H9 (cell line): ENCODE results near the gene NUTF2. TPM values are rescaled to one million over a fixed set of nuclear protein-coding genes. Genes with fewer than 3 reads are reported as not detected.

Source experiments
- DNase-seq: peaks from one replicate; pipeline ENCODE4 v3.0.0-alpha.2; 2017
- H2AFZ ChIP-seq: one replicate; pipeline ENCODE4 v1.6.1; 2013; ENCODE audit warnings: mild to moderate bottlenecking, low read length, control low read depth, moderate library complexity
- H2AK5ac ChIP-seq: 2 replicates; pipeline ENCODE4 v1.6.1; 2013; ENCODE audit warnings: low read length, control low read depth, mixed read lengths; ENCODE audit not compliant: insufficient read length
- H2BK120ac ChIP-seq: one replicate; pipeline ENCODE4 v1.6.1; 2013; ENCODE audit warnings: low read depth, mild to moderate bottlenecking, low read length, control low read depth, inconsistent platforms; ENCODE audit not compliant: poor library complexity, severe bottlenecking
- H2BK12ac ChIP-seq: 2 replicates; pipeline ENCODE4 v1.6.1; 2013; ENCODE audit warnings: low read length, control low read depth, mixed read lengths, low read depth; ENCODE audit not compliant: insufficient read length
- H2BK15ac ChIP-seq: 2 replicates; pipeline ENCODE4 v1.6.1; 2013; ENCODE audit warnings: low read depth, low read length, control low read depth
- H2BK20ac ChIP-seq: one replicate; pipeline ENCODE4 v1.6.1; 2013; ENCODE audit warnings: low read depth, mild to moderate bottlenecking, low read length, control low read depth, inconsistent platforms; ENCODE audit not compliant: poor library complexity, severe bottlenecking
- H2BK5ac ChIP-seq: 2 replicates; pipeline ENCODE4 v1.6.1; 2013; ENCODE audit warnings: low read length, control low read depth, mixed read lengths; ENCODE audit not compliant: insufficient read length
- H3K14ac ChIP-seq: 2 replicates; pipeline ENCODE4 v1.6.1; 2013; ENCODE audit warnings: low read length, control low read depth; ENCODE audit not compliant: insufficient read depth
- H3K18ac ChIP-seq: 2 replicates; pipeline ENCODE4 v1.6.1; 2013; ENCODE audit warnings: low read depth, mild to moderate bottlenecking, mixed read lengths, low read length, control low read depth; ENCODE audit not compliant: insufficient read length
- H3K23ac ChIP-seq: 2 replicates; pipeline ENCODE4 v1.6.1; 2013; ENCODE audit warnings: low read length, control low read depth, mixed read lengths, low read depth; ENCODE audit not compliant: insufficient read length
- H3K23me2 ChIP-seq: 2 replicates; pipeline ENCODE4 v1.6.1; 2013; ENCODE audit warnings: low read depth, mild to moderate bottlenecking, mixed read lengths, low read length, control low read depth; ENCODE audit not compliant: insufficient read length, poor library complexity, severe bottlenecking
- H3K27ac ChIP-seq: 2 replicates; pipeline ENCODE4 v1.5.1; 2013; ENCODE audit warnings: low read length, control low read depth, mixed read lengths, low read depth; ENCODE audit not compliant: insufficient read length
- H3K27me3 ChIP-seq: 2 replicates; pipeline ENCODE4 v1.6.1; 2013; ENCODE audit warnings: low read length, control low read depth, inconsistent platforms; ENCODE audit not compliant: insufficient read depth
- H3K4ac ChIP-seq: 2 replicates; pipeline ENCODE4 v1.6.1; 2013; ENCODE audit warnings: low read depth, mild to moderate bottlenecking, control low read depth, inconsistent platforms, low read length, moderate library complexity
- H3K4me1 ChIP-seq: 2 replicates; pipeline ENCODE4 v1.6.1; 2013; ENCODE audit warnings: low read length, control low read depth, inconsistent platforms; ENCODE audit not compliant: insufficient read depth
- H3K4me2 ChIP-seq: 2 replicates; pipeline ENCODE4 v1.6.1; 2013; ENCODE audit warnings: low read length, control low read depth, mixed read lengths; ENCODE audit not compliant: insufficient read length, insufficient read depth
- H3K56ac ChIP-seq: 2 replicates; pipeline ENCODE4 v1.6.1; 2013; ENCODE audit warnings: low read depth, mild to moderate bottlenecking, mixed read lengths, low read length, control low read depth; ENCODE audit not compliant: insufficient read length
- H3K79me1 ChIP-seq: 2 replicates; pipeline ENCODE4 v1.6.1; 2013; ENCODE audit warnings: low read depth, mild to moderate bottlenecking, moderate library complexity, low read length, control low read depth, inconsistent platforms; ENCODE audit not compliant: insufficient read depth, poor library complexity, severe bottlenecking
- H3K79me2 ChIP-seq: 2 replicates; pipeline ENCODE4 v1.6.1; 2013; ENCODE audit warnings: low read length, control low read depth, inconsistent platforms; ENCODE audit not compliant: insufficient read depth
- H3K9ac ChIP-seq: 2 replicates; pipeline ENCODE4 v1.6.1; 2013; ENCODE audit warnings: low read length, control low read depth, mixed read lengths; ENCODE audit not compliant: insufficient read length; ENCODE audit errors: extremely low read depth
- H3K9me3 ChIP-seq: one replicate; pipeline ENCODE4 v1.6.1; 2013; ENCODE audit warnings: low read depth, low read length, inconsistent platforms; ENCODE audit not compliant: control insufficient read depth
- H3T11ph ChIP-seq: one replicate; pipeline ENCODE4 v1.6.1; 2013; ENCODE audit warnings: mild to moderate bottlenecking, low read length, control low read depth, inconsistent platforms
- H4K20me1 ChIP-seq: one replicate; pipeline ENCODE4 v1.6.1; 2013; ENCODE audit not compliant: control insufficient read depth, insufficient read length, insufficient read depth
- H4K5ac ChIP-seq: 2 replicates; pipeline ENCODE4 v1.6.1; 2013; ENCODE audit warnings: low read depth, mild to moderate bottlenecking, mixed read lengths, low read length, control low read depth; ENCODE audit not compliant: insufficient read length
- H4K8ac ChIP-seq: replicated peaks from 2 replicates; pipeline ENCODE4 v1.6.1; 2013; ENCODE audit warnings: low read length, control low read depth, mixed read lengths, low read depth; ENCODE audit not compliant: insufficient read length
- H4K91ac ChIP-seq: 2 replicates; pipeline ENCODE4 v1.6.1; 2013; ENCODE audit warnings: low read depth, mild to moderate bottlenecking, moderate library complexity, mixed read lengths, low read length, control low read depth; ENCODE audit not compliant: insufficient read length
- H3K27ac Mint-ChIP-seq, 3 experiments: 2 replicates in 2 of 3; 3 replicates in 1 of 3; pipeline ENCODE4 v1.8.0; 2020 to 2021; ENCODE audit warnings: mixed read lengths in 3 of 3, mild to moderate bottlenecking in 1 of 3, moderate library complexity in 1 of 3
- H3K27me3 Mint-ChIP-seq: 2 replicates; pipeline ENCODE4 v1.8.0; 2021; ENCODE audit warnings: low read depth, mild to moderate bottlenecking, moderate library complexity, mixed read lengths
- H3K36me3 Mint-ChIP-seq, 3 experiments: 2 replicates in 2 of 3; 3 replicates in 1 of 3; pipeline ENCODE4 v1.8.0; 2020 to 2021; ENCODE audit warnings: low read depth in 3 of 3, mixed read lengths in 3 of 3; ENCODE audit not compliant: insufficient read depth in 1 of 3
- H3K4me1 Mint-ChIP-seq, 2 experiments: 2 replicates each; pipeline ENCODE4 v1.8.0; 2020; ENCODE audit warnings: mixed read lengths in 2 of 2
- H3K4me3 Mint-ChIP-seq, 2 experiments: 2 replicates in 1 of 2; 3 replicates in 1 of 2; pipeline ENCODE4 v1.8.0; 2020 to 2021; ENCODE audit warnings: mild to moderate bottlenecking in 2 of 2, mixed read lengths in 2 of 2, moderate library complexity in 1 of 2
- H3K9me3 Mint-ChIP-seq, 2 experiments: 2 replicates in 1 of 2; 3 replicates in 1 of 2; pipeline ENCODE4 v1.8.0; 2020; ENCODE audit warnings: mild to moderate bottlenecking in 2 of 2, mixed read lengths in 2 of 2, moderate library complexity in 1 of 2
- WGBS: extraction: QIAGEN DNeasy Blood & Tissue Kit; methylation state at CpG from one replicate; pipeline ENCODE4 v1.1.7; 2013; ENCODE audit warnings: missing lambda C conversion rate, low lambda C conversion rate, mixed read lengths; ENCODE audit not compliant: insufficient read length; ENCODE audit errors: extremely low coverage; 5-methylcytosine and 5-hydroxymethylcytosine counted together
- total RNA-seq: library from RNA; stranded (reverse); gene quantifications from 2 replicates; pipeline ENCODE4 v1.2.1, GENCODE V29; 2021
- TF ChIP-seq, protein P1 (sequence below): fragments of 200-600 bp; sonication (generic); conservative IDR thresholded peaks from 3 replicates; pipeline ENCODE4 v1.8.0; 2021; ENCODE audit warnings: antibody characterized with exemption, mild to moderate bottlenecking

The NUTF2 gene
- total RNA-seq, 1 experiment from 2014 or later, result 198 TPM

DNA sequence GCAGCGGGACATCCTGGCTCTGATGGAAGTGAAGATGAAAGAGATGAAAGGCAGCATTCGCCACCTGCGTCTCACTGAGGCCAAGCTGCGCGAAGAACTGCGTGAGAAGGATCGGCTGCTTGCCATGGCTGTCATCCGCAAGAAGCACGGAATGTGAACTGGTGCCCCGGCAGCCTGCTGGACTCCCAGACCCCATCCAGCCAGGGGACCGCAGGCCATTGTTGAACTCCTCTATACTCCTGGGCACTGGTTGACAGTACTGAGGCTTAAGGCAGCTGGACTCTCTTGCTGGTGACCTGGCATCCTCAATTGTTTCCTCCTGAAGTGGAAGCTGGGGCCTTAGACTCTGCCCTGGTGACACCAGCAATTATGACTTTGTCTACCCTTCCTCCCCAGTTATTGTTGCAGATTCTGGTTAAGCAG is 3.4 kb upstream of the NUTF2 start:
- H2BK12ac ChIP-seq, result no peak overlapping the region
- no peak overlapping the region for H4K91ac ChIP-seq
- H3K27ac ChIP-seq, result no peak overlapping the region
- no peak overlapping the region for H3K14ac ChIP-seq
- TF ChIP-seq, protein P1, sequence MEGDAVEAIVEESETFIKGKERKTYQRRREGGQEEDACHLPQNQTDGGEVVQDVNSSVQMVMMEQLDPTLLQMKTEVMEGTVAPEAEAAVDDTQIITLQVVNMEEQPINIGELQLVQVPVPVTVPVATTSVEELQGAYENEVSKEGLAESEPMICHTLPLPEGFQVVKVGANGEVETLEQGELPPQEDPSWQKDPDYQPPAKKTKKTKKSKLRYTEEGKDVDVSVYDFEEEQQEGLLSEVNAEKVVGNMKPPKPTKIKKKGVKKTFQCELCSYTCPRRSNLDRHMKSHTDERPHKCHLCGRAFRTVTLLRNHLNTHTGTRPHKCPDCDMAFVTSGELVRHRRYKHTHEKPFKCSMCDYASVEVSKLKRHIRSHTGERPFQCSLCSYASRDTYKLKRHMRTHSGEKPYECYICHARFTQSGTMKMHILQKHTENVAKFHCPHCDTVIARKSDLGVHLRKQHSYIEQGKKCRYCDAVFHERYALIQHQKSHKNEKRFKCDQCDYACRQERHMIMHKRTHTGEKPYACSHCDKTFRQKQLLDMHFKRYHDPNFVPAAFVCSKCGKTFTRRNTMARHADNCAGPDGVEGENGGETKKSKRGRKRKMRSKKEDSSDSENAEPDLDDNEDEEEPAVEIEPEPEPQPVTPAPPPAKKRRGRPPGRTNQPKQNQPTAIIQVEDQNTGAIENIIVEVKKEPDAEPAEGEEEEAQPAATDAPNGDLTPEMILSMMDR, result no peak
- peak overlapping the region; percentile 90 to 92 for H3K4me3 Mint-ChIP-seq
- H2BK5ac ChIP-seq, result no peak overlapping the region
- H3K27me3 ChIP-seq, result no peaks in the 10 kb centered on the region
- peak overlapping the region; percentile 25 for H3K9ac ChIP-seq
- H3K9me3 Mint-ChIP-seq, result no peaks in the 10 kb centered on the region
- no peaks in the 10 kb centered on the region for H3K27me3 Mint-ChIP-seq
- H4K5ac ChIP-seq, result no peak overlapping the region
- peaks cover 0 to 10% (median 4%) of the 10 kb centered on the region in 3 experiments; a peak in 4 of 7 replicates for H3K36me3 Mint-ChIP-seq
- H2AK5ac ChIP-seq, result no peak overlapping the region
- no peak overlapping the region for H3K4ac ChIP-seq
- H3K56ac ChIP-seq, result no peak overlapping the region
- peaks cover 10% of the 10 kb centered on the region; the same call in 1 of the 2 replicates for H3K79me2 ChIP-seq
- no peak overlapping the region for H2BK20ac ChIP-seq
- H3K4me1 Mint-ChIP-seq, result peaks cover 41 to 49% of the 10 kb centered on the region in 2 experiments
- DNase-seq, result no peak
- H3K79me1 ChIP-seq, result no peaks in the 10 kb centered on the region
- H2AFZ ChIP-seq, result no peak overlapping the region
- no peaks in the 10 kb centered on the region for H4K20me1 ChIP-seq
- H3K9me3 ChIP-seq, result no peaks in the 10 kb centered on the region
- H3K4me2 ChIP-seq, result peak overlapping the region; percentile 85
- H3K27ac Mint-ChIP-seq, result peak overlapping the region in 1 of 3 experiments; percentile 92; a peak in 2 of 7 replicates
- H3K23me2 ChIP-seq, result peaks cover 14% of the 10 kb centered on the region
- H4K8ac ChIP-seq, result no peak overlapping the region
- no peak overlapping the region for H2BK15ac ChIP-seq
- no CpG with 5 or more reads among the region's 11 CpGs for WGBS
- H2BK120ac ChIP-seq, result no peak overlapping the region
- H3K4me1 ChIP-seq, result peaks cover 10% of the 10 kb centered on the region; the same call in 1 of the 2 replicates
- no peak overlapping the region for H3K18ac ChIP-seq
- no peak overlapping the region for H3T11ph ChIP-seq
- no peak overlapping the region for H3K23ac ChIP-seq
